Measurements from ENCODE around the gene PLA2G1B.
"Not testable (repeated sequence)": the region's sequence is repeated elsewhere in the genome, so short reads cannot be mapped to it uniquely, and the experiment has no call there.

Gene PLA2G1B

DNA sequence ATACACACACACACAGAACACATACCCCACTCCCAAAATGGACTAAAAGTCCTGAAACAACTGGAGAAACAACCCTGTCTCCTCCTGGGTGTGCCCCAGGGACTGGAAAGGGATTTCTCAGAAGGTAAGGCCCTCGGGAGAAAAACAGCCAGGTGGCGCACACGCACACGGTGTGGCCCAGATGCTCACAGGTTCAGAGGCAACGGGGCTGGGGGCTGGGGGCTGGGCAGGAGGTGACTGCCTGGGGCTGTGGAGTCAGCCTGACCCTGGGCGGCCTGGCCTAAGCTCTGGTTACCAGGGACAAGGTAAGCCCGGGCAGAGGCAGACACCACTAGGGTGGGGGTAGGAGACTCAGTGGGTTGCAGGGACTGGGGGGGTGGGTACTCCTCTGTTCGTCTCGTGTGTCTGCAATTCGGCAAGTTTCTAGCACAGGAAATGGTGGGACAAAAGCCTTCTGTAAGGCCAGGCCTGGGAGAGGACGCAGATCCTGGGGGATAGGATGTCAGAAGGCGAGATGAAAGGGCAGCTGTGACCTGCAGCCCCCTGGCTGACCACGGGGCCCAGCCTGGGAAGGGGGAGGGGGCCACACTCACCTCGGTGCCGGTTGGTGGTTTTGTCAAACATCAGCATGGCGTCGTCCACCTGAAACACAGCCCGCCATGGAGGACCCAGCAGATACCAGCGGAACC is 31.0 kb upstream of the PLA2G1B start:
- no peak for FAIRE-seq

DNA sequence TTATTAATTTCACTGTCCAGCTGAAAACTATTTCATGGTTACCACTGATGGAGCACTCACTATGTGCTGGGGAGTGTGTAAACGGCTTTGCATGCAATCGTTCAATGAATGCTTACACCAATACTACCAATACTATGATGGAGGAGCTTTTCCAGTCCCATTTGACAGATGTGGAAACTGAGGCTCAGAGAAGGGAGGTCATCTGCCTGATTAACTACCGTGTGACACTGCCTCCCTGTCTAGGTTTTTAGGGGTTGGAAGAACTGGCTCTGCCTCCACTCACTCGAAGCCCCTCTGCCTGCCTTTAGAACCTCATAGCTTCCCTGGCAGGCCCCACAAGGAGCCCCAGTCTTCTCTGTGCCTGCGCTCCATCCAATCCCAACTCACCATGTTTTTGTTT is 29.5 kb upstream of the PLA2G1B start:
- no peak for FAIRE-seq

DNA sequence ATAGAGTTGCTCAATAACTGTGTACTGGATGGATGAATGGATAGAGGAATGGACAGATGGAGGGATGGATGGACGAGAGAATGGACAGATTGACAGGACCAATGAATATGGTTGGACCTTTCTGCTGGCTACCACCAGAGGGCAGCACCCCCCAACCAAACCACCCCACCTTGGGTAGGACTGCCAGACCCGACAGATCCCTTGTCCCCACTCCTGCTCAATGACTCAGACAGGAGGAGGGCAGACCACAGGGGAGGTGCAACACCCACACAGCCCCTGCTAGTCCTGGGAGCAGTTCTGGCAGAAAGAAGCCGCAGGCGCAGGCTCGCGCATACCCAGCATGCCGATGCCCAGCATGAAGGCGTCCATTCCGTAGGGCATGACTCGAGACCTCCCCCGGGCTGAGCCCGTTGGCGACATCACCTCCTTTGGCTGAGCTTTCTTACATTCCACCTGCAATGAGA is 29.0 kb upstream of the PLA2G1B start:
- FAIRE-seq, result peak; percentile 92

GRCh38 chr12:120353556-120354317 is 26.2 kb upstream of the PLA2G1B start:
- FAIRE-seq, result no peak

DNA sequence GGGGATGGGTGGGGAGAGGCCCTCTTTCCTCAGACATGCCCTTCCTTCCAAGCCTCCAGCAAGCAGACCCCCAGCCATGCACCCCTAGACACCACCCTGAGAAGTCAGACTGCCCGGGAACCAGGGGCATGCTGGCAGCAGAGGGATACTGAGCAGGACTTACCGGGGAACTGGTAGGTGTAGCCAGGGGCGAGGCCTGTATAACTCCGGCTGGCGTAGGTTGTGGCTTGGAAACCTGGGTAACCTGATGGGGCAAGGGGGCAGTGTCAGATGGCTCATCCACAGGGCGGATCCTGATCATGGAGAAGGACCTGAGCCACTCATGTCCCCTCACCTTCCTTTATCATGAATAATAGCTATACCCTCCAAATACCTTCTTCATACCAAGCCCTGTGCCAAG is 25.6 kb upstream of the PLA2G1B start:
- no peak for FAIRE-seq

DNA sequence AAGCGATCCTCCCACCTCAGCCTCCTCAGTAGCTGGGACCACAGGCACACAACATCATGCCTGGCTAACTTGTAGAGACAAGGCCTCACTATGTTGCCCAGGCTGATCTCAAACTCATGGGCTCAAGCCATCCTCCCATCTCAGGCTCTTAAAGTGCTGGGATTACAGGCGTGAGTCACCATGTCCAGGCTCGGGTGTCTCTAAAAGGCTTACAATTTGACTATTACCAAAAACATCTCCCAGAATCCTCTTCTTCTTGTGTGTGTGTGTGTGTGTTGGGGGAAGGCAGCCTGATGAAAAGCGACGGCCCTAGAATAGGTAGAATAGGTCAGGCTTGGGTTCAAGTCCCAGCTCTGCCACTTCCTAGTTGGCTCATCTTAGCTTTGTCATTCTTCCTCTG is 24.5 kb upstream of the PLA2G1B start:
- FAIRE-seq, result no peak

DNA sequence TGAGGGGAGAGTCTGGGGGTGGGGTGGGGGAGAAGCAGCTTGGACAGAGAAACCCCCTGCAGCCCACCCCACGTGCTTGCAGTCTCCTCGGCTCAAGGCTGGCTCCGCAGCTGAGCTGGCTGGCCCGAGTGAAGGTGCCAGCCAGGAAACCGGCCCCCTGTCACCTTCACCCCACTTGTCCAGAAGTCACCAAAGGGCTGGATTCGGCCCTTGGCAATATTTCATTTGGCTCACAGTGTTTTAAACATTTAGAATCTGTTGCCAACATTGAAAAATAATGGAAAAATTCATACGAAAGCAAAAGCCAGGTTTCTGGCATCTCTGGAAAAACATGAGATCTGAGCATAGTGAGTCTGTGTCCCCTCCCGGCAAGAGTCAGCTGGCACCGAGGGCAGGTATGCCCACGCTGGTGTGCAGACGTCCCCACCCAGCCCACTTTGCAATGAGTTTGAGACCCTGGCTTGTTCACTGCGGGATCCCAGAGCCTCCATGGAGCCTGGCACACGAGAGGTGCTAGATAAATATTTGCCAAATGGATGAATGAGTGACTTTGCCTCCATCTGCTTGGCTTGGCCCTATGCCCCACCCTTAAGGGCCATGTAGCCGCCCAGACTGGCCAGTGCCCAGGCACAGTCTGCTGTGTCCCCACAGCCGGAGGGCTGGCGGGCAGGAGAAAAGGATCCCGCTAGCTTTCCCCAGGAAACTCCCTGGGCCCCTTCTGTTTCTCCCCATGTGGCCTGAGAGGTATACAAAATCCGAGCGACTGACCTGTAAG is 23.2 kb upstream of the PLA2G1B start:
- FAIRE-seq, result no peak

DNA sequence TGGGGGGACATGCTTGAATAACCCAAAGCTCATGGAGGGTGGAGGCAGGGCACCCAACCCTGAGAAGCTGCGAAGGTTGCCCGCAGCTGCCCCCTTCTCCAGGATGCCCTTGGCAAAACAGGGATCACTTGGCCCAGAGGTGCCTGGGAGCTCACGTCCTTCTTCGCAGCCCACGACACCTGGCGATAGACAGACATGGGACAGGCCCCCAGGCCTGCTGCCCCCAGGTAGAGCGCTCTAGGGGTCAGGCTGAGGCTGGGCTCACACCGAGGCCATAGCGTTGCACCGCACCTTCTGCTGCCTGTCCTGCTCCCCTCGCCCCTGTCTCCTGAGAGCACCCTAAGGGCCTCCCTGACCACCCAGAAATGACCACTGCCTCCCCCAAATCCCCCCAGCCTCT is 20.2 kb upstream of the PLA2G1B start:
- FAIRE-seq, result no peak

DNA sequence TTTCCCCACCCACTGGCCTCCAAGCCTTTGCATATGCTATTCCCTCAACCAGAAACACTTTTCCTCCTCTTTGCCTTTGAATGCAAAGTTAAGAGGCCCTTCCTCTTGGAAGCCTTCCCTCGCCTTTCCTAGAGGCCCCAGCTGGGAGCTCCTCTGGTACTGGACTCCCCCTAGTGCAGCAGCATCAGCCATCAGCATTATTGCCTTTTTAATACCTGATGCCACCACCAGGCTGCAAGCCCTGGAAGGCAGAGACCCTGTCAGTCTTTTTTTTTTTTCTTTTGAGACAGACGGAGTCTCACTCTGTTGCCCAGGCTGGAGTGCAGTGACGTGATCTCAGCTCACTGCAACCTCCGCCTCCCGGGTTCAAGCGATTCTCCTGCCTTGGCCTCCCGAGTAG is 19.1 kb upstream of the PLA2G1B start:
- no peak for FAIRE-seq

DNA sequence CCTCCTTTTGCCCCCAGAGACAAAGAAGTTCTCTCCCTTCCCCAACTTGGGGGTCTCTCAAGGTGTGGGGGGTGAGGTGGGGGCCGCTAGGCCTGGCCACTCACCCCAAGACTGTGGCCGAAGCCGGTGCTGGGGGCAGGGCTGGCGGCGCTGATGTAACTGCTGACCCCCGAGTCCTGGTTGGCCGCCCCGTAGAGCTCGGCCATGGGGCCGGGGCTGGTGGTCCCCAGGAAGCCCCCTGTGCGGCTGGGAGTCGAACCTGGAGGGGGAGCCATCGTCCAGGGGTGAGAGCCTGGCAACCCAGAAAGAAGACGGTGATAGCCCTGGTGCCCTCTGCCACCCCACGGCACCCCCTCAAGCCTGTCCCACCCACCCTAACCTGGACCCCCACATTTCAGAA is 18.5 kb upstream of the PLA2G1B start:
- no peak for FAIRE-seq

DNA sequence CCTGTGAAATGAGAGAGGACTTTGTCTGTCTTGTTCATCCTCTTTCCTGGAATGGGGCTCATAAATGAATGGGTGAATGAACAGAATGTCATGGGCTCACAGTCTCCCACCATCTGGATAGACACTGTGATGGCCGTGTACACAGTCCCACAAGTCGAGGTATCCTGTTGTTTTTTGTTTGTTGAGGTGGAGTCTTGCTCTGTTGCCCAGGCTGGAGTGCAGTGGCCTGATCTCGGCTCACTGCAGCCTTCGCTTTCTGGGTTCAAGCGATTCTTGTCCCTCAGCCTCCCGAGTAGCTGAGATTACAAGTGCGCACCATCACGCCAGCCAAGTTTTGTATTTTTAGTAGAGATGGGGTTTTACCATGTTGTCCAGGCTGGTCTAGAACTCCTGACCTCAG is 16.1 kb upstream of the PLA2G1B start:
- no peak for FAIRE-seq

DNA sequence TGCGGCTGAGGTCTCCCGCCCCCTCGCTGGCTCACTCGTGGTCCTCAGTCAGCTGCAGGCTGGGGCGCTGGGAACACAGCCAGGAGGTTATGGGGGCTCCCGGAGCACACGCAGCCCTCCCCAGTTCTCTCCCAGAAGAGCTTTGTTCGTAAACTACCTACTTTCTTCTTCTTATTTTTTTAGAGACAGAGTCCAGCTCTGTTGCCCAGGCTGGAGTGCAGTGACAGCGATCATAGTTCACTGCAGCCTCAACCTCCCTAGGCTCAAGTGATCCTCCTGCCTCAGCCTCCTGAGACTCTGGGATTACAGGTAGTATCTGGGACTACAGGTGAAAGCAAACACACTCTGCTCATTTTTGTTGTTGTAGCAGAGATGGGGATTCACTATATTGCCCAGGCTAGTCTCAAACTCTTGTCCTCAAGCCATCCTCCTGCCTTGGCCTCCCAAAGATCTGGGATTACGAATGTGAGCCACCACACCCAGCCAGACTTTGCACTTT is 15.5 kb upstream of the PLA2G1B start:
- no peak for FAIRE-seq

GRCh38 chr12:120342175-120343038 is 14.8 kb upstream of the PLA2G1B start:
- FAIRE-seq, result no peak

DNA sequence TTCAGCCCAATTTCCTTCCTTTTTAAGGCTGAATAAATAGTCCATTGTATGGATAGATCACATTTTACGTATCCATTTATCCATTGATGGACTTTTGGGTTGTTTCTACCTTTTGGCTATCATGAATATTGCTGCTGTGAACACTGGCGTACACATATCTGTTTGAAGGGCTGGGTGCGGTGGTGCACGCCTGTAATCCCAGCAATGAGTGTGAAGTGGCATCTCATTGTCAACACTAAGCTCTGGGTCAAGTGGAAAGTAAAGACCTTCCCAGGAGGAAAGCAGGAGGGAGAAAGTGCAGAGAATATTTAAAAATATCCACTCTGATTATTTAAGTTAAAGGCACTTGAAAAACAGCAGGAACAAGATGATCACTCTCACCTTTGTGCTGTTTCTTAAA is 11.7 kb upstream of the PLA2G1B start:
- FAIRE-seq, result no peak

- no peak for FAIRE-seq
Observed at GRCh38 chr12:120337730-120338129, 10.2 kb upstream of the PLA2G1B start.

DNA sequence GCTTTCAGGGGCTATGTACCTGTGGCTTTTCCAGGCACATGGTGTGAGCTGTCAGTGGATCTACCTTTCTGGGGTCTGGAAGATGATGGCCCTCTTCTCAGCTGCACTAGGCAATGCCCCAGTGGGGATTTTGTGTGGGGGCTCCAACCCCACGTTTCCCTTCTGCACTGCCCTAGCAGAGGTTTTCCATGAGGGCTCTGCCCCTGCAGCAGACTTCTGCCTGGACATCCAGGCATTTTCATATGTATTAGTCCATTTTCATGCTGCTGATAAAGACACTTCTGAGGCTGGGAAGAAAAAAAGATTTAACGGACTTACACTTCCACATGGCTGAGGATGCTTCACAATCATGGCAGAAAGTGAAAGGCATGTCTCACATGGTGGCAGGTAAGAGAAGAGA is 8.8 kb upstream of the PLA2G1B start:
- FAIRE-seq, result not testable (repeated sequence)

DNA sequence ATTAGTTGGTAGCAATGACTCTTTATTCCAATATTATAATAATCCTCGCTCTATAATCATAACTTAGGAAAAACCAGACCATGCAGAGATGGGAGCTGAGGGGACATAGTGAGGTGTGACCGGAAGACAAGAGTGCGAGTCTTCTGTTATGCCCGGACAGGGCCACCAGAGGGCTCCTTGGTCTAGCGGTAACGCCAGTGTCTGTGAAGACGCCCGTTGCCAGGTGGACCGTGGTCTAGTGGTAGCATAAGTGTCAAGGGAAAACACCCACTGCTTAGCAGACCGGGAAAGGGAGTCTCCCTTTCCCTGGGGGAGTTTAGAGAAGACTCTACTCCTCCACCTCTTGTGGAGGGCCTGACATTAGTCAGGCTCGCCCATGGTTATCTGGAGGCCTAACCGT is 7.9 kb upstream of the PLA2G1B start:
- FAIRE-seq, result not testable (repeated sequence)

- no peak for FAIRE-seq
Observed at GRCh38 chr12:120332523-120332922, 4.9 kb upstream of the PLA2G1B start.

GRCh38 chr12:120332041-120332440 is 4.5 kb upstream of the PLA2G1B start:
- no peak for FAIRE-seq

DNA sequence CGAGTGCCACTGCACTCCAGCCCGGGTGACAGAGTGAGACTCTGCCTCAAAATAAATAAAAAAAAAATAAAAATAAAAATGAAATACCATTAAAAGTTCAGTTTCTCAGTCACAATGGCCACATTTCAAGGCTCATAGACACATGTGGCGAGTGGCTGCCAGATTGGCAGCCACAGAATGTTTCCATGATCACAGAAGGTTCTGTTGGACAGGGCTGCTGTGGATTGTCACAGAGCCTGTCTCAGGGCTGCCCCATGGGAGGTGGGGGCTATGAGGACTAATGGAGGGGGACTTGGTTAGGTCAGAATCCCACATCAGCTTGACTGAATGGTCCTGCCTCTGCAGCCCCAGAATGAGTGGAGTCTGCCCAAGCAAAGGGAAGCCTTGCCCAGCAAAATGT is 3.8 kb upstream of the PLA2G1B start:
- no peak for FAIRE-seq

GRCh38 chr12:120328228-120328627 is 649 bp upstream of the PLA2G1B start:
- no peak for FAIRE-seq

DNA sequence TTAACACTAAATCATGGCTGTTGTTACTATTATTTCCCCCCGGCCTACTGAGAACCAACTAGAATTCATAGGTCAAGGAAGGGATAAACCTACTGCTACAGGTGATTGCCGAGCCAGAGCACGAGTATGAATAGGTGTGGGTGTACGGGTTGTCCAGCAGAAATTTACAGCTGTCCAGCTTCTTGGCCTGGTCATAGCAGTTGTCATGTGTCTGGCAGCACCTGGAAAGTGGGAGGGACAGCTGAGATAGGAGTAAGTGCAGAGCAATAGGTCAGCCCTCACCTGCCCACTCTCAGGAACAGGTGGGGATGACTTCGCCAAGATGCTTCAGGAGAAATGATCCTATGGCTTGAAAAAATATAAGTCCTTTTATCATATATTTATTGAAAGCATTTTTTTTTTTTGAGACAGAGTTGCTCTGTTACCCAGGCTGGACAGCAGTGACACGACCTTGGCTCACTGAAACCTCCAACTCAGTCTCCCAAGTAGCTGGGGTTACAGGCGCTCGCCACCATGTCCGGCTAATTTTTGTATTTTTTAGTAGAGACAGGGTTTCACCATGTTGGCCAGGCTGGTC is 2.6 kb downstream of the PLA2G1B start:
- no peak for FAIRE-seq

Data from A204.1 (cell line).